Mesenteric fat pad (tissue), 1 donor: ENCODE data around the gene MGST2. TPM values are rescaled to one million over a fixed set of nuclear protein-coding genes. Genes with fewer than 3 reads are reported as not detected.

ENCODE experiments used
- DNase-seq: peaks from one replicate; pipeline ENCODE4 v3.0.0-alpha.2; 2020; ENCODE audit warnings: low spot score
- total RNA-seq: library from RNA; stranded (reverse); fragmentation: NEBNext Ultra II Directional; extraction: Animal tissue kit (Norgen Biotek cat#: 25700); gene quantifications from one replicate; pipeline ENCODE4 v1.2.1, GENCODE V29; 2021
- donor health status: DM: yes; HTN: yes; CAD: no.

MGST2 gene
- total RNA-seq, 1 donor from 2014 or later = 53.7 TPM

DNA sequence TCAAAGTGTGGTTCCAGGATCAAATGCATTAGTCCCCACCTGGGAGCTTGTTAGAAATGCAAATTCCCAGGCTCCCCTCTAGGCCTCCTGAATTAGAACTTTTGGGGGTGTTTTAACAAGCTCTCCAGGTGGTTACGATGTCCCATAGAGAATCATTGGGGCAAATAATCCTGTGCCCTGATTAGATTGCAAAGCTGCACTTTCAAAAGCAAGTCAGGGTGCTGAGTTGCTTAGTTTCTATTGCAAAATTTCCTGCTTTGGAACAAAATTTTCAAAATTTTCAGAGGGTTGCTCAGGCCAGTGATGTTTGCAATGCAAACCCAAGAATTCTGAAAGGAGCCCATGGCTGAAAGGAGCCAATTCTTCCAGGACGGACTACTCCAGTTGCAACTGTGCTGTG is 71.0 kb downstream of the MGST2 start:
- no peak for DNase-seq

DNA sequence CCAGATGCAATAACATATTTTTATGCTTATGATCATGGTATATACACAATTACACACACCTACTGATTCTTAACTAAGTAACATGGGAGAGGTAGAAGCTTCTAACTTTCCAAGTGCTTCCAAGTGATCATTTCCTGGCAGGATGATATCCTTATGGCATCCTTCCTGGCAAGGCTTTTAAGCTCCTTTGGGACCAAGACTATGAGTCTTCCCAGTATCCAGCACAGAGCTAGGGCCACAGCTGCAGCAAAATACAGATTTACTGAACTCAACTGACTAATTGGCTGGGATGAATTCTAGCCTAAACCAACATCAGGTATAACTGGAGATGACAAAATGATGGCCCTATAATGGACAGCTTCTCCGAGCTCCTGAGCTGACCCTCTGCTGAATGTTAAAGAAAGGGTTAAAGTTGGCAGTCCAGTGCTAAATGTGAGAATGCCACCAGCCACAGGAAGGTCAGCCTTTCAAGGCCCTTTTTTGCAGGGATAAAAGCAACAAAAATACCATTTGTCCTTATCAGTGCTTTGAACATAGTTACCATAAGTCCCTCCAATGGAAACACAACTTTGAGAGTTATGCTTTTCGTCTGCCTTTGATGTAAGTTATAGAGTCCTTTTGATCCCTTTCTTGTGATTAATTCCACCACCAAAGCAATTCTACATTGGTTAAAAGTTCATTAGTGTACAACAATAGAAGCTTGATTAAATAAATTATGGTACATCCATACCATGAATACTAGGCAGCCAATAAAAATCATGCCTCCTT is 73.4 kb downstream of the MGST2 start:
- DNase-seq = no peak

DNA sequence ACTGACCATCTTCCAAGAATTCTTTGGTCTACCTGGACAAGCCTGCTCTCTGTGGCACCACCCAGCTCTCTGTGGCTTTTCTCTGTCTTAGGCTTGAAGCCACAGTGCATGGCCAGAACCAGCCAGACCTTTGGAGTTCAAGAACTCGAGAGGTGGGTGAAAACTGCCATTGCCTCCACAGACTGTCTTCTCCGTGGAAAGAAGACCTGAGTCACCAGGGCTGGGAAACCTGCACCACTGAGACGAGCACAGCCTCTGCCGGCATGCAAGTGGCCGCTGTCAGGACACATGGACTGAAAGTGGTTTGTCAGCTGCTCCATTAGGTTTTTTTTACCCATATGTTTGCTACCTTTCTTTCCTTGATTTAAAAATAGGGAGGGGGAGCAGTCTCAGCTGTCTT is 74.5 kb downstream of the MGST2 start:
- no peak for DNase-seq

DNA sequence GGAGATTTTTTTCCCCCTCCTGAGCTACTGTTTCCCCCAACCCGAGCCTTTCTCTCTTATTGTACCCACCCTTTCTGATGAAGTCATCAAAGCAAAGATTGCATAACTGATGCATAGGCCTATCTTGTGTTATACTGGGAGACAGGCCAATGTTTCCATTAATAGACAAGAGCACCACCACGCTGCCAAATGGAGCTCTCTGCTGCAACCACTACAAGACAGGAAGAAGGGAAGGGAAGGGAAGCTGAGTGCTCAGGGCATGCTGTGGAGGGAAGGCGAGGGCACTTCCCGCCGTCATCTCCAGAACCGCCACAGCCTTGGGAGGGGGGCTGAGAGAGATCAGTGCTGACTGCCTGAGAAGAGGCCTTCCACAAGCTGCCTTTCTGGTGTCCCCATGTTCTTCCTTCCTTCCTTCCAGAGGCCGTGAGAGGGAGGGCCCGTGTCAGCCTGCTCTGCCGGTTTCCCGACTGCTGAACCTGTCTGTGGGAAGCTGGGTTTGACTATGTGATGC is 75.0 kb downstream of the MGST2 start:
- no peak for DNase-seq

DNA sequence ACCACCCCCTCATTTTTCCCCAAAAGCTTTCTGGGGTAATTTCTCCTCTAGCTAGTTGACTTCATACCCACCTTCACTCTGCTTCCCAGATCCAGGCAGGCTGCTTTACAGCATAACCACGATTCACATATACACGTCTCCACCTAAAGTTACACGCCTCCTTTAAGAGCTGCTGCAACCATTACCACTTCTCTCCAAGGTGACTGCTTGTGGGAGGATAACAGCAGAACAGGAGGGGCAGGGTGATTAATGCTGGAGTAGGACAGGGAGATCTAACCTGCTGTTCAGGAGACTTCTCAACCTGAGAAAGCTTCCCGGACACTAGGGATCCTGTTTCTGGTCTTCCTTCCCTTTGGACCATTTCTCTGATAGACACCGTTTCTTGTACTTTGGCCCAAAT is 77.4 kb downstream of the MGST2 start:
- DNase-seq = no peak

DNA sequence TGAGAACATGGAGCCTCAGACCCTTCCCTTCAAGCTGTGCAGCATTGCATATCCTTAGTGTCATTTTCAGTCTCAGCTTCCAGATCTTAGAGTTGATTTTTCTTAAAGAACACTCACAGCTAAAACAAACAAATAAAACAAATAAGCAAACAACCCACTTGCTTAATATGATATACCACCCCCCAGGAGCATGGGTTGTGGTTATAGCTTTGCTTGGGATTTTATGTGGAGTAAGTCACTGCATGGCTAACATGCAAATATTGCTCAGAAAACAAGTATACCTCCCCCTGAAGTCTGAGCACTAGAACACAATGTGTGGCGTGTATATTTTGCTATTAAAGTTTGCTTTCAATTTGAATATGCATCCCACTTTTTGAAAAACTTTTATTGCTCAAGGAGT is 78.6 kb downstream of the MGST2 start:
- DNase-seq = no peak

DNA sequence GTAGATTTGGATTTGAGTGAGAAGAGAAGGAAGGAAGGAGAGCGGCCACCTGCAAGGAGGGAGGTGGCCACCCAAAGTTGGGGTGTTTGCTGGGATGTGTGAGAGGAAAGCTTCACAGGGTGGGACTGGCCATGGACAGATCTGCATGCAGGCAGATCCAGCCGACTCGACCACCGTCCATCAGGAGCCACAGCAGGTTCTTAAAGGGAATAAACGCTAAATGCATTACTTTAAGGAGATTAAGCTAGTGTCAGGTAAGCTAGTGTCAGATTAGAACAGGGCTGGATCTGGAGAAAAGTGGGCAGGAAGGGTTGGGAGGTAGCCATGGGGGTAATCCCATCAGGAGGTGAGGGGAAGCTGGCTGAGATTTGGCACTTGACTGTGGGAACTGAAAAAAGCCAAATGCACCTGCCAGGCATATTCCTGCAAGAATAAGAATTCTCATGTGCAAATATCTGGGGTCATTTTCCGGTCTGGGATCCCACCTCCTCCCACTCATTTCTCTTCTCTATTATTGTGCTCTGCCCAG is 79.6 kb downstream of the MGST2 start:
- DNase-seq = no peak

DNA sequence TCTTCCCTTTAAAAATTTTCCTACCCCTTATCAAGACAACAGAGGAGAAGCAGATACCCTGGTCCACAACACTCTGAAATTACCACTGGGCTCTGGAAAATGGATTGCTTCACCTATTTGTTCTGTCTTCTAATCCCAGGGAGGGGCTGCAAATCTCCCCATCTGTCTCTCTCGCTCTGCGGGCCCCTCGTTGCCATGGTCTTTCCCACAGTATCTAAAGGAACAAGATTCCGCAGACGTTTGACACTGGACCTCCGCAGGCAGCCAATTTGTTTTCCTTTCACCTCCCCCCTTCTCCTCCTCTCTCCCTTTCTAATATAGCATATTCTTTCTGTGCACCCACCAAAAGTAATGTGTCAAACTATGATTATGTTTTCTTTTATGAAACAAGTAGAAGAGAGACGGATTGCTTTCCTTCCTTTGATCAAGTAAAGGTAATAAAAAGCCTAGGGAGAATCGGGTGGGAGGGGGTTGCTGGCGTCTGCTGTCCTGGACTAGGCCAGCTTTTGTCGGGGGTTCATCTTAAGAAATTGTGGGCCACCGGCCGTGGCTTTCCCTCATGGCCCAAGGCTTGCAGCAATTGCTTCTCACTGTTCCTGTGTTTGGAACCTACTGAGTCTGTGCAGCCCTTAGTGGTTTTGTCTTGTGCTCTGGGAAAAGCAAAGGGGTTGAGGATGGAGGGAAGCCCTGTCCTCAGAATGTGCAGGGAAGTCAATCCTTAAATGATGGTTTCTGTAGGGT is 81.0 kb downstream of the MGST2 start:
- no peak for DNase-seq

DNA sequence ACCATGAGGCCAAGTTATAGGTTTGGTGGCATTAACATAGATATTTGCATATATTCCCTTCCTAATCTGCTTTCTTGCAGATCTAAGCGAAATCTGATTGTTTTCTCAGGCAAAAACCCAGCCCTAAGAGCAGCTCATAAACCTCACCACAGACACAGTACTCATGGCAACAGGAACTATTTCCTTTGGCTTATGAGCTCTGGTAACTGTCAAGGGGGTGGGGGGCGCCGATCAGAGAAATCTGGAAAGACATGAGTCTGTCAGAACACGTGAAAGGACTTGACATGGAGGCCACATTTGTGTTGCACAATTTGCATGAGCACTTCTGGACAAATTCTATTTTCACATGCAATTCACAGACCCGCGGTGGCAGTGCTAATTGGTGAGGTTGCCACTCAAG is 83.7 kb downstream of the MGST2 start:
- no peak for DNase-seq

DNA sequence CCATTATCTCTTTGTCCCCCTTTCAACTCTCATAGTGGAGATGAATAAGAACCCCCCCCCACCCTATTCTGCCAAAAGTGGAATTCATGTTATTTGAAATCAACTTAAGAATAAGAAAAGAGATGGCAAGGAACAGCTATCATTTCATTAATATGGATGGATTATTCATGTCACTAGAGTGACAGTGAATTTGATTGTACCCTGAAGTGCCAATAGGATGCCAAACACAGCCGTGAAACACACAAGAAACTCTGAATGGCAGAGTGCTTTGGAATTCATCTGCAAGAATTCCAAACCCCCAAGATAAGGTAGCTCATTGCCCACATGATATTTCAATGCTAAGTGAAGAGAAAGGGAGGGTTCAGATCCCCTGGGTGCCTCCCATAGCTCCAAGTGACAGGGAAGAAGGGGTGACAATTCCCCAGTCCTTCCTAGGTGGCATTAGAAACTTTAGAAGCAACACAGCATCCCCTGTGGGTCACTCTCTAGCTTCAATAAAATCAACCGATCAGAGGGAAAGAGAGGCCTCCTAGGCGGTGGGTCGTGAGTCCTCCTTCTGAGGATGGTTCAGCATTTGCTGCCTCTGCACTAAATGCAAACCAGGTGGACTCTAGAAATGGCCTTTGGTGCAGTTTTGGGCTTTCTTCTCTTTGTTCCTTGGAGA is 84.3 kb downstream of the MGST2 start:
- no peak for DNase-seq

DNA sequence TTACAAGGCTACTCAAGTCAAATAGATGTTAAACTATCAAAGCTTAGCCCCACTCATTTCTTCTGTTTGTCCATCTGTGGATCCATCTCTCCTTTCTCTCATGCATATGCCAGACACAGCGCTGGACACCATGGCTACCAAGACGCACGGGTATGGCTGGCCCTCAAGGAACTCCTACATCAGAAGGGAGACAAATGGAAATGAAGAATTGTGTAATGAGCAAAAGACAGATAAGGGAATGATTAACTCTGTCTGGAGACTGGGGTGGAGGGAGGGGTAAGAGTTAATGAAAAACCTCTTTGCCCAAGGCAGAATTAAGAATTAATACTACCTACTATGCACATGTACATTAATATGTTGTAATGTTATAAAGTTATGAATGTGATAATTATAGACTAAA is 88.1 kb downstream of the MGST2 start:
- no peak for DNase-seq

Other genes starting within 250 kb of the MGST2 start
- 7.1 TPM for gene RAB33B, start 211.7 kb upstream of the MGST2 start, total RNA-seq
- gene SETD7, start 109.6 kb upstream of the MGST2 start, total RNA-seq = 81.0 TPM